HG03139 (cell line): ENCODE results near the gene RHD.
"Not testable (repeated sequence)": the region's sequence is repeated elsewhere in the genome, so short reads cannot be mapped to it uniquely, and the experiment has no call there.

ENCODE experiments used
- ATAC-seq: cut with Tn5 transposase; IDR thresholded peaks from one replicate; pipeline ENCODE4 v1.9.1; 2021; ENCODE audit not compliant: unreplicated experiment

RHD gene

DNA sequence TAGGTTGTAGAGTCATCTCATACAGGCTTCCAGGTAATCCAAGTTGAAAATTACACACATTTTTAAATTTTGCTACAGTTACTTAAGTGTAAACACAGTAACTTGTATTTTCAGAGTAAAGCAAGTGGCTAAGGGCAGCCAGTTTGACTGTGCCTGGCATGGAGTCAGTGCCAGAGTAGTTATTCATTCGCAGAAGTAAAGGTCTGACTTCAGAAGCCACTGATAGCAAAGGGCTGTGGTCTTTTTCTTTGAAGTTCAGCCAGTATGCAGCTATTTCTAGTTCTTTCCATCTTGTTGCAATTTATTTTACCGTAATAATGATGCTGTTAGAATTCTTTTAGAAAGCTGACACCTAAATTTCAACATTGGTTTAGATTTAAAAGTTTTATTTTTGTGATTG, 75.2 kb downstream of the RHD start:
- no peak for ATAC-seq

GRCh38 chr1:25349606-25350005, 77.3 kb downstream of the RHD start:
- no peak for ATAC-seq

- ATAC-seq = no peak
These were observed 83.6 kb downstream of the RHD start for GRCh38 chr1:25355841-25356395.

GRCh38 chr1:25356441-25356840, 84.1 kb downstream of the RHD start:
- no peak for ATAC-seq

GRCh38 chr1:25356848-25357247, 84.5 kb downstream of the RHD start:
- ATAC-seq = no peak

GRCh38 chr1:25360596-25361581, 88.6 kb downstream of the RHD start:
- ATAC-seq = no peak

- no peak for ATAC-seq
These were observed 89.6 kb downstream of the RHD start for GRCh38 chr1:25361901-25362300.

DNA sequence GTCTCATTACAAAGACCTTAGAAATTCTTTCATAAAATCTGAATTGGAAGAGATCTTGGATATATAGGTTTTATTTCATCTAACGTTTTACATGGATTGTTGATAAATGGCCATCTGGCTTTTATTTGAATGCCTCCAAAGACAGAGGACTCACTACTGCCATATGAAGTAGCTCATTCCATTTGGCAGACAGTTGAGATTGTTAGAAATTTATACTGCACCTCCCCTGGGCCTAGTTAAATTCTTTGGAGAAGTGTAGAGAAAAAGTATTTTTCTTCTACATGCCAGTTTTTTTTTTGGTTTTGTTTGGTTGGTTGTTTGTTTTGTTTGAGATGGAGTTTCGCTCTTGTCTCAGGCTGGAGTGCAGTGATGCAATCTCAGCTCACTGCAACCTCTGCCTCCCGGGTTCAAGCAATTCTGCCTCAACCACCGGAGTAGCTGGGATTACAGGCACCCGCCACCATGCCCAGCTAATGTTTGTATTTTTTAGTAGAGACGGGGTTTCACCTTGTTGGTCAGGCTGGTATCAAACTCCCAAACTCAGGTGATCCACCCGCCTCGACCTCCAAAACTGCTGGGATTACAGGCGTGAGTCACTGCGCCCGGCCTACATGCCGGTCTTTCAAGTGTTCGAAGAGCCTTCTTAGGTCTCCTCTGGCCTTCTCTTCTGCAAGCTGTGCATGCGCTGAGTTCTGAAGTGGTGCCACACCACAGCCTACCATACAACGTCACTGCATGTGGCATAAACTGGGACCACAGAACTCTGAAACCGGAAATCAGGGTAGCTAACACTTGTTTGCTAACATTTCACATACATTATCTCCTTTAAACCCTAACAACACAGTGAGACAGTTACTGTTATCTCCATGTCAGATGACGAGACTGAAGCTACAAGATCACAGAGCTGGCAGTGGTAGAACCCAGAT, 90.6 kb downstream of the RHD start:
- not testable (repeated sequence) for ATAC-seq

DNA sequence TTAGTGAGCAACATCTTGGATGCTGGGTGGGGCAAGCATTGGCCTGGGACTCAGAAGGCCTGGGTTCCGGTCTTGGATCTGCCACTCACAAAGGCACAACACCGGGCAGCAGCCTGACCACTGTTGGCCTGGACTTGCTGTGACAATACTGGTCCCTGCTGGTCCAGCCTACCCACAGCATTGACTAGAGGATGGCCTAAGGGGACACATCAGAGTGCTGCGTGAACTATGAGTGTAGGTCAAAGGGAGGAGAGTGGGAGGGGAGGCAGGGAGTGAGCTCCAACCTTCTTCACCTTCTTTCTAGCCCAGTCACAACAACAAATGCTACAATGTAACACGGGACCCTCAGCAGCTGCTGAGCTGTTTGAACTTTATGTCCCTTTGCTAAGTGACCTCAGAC, 96.9 kb downstream of the RHD start:
- ATAC-seq = no peak

DNA sequence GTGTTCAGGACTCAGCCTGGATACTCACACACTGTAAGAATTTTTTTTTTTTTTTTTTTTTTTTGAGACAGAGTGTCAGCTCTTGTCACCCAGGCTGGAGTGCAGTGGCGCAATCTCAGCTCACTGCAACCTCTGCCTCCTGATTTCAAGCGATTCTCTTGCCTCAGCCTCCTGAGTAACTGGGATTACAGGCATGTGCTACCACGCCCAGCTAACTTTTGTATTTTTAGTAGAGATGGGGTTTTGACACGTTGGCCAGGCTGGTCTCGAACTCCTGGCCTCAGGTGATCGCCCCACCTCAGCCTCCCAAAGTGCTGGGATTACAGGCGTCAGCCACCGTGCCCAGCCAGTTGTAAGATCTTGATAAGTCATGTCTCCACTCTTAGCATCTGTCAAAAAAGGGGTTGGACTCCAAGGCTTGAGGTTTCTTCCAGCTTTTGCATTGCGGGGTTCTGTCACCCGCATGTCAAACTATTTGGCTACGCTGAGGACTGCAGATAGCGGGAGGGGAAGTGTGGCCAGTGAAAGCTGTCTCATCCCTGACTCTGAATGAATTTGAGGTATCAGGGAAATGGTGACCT, 97.5 kb downstream of the RHD start:
- not testable (repeated sequence) for ATAC-seq

DNA sequence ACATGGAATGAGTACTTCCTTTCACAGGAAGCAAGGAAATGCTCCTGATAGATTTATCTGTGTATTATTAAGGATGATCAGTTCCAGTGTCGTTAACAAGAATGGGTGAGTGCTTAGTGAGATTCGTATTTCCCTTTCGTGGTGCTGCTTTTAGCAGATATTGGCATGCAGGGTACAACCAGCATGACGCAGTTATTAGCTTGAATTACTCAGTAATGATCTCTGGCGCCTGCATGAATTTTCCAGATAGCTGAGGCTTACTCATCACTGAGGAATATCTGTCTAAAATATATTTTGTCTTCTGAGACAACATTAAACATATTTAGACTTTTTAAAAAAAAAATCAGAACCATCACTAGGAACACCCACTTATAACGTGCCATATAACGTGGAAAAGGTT, 99.4 kb downstream of the RHD start:
- not testable (repeated sequence) for ATAC-seq

- ATAC-seq = not testable (repeated sequence)
These were observed 106.1 kb downstream of the RHD start for GRCh38 chr1:25378367-25378766.
